Putamen (tissue), 1 donor: ENCODE measurements around the gene SLC35G3.
"Not testable (repeated sequence)": the region's sequence is repeated elsewhere in the genome, so short reads cannot be mapped to it uniquely, and the experiment has no call there.

Experiments used
- DNase-seq: peaks from one replicate; pipeline ENCODE4 v3.0.0-alpha.2; 2016; ENCODE audit warnings: low spot score

The SLC35G3 gene

GRCh38 chr17:35194001-35194400 is at the start of gene SLC35G3:
Gene SLC35G3, minus strand, starts transcription at chr17:35194393. Its CDS starts 86 bp downstream, at chr17:35194307.
- DNase-seq = not testable (repeated sequence)

GRCh38 chr17:35243561-35244340 is 49.6 kb upstream of the SLC35G3 start:
- peak; percentile 3 for DNase-seq

GRCh38 chr17:35242805-35243560 is 48.8 kb upstream of the SLC35G3 start, which contains the start of gene SLFN5:
Gene SLFN5, plus strand, starts transcription at chr17:35243072. Its CDS starts 15,619 bp downstream, at chr17:35258691.
- peak; percentile 80 for DNase-seq

GRCh38 chr17:35242158-35242804 is 48.1 kb upstream of the SLC35G3 start:
- DNase-seq = no peak

GRCh38 chr17:35241520-35241919 is 47.3 kb upstream of the SLC35G3 start:
- no peak for DNase-seq

- no peak for DNase-seq
Observed at GRCh38 chr17:35240861-35241260, 46.7 kb upstream of the SLC35G3 start.

GRCh38 chr17:35239823-35240222 is 45.6 kb upstream of the SLC35G3 start:
- no peak for DNase-seq

- no peak for DNase-seq
Observed at GRCh38 chr17:35238821-35239220, 44.6 kb upstream of the SLC35G3 start.

GRCh38 chr17:35236821-35237220 is 42.6 kb upstream of the SLC35G3 start:
- no peak for DNase-seq

GRCh38 chr17:35235917-35236316 is 41.7 kb upstream of the SLC35G3 start:
- DNase-seq = no peak

- DNase-seq = no peak
Observed at GRCh38 chr17:35235289-35235688, 41.1 kb upstream of the SLC35G3 start.

GRCh38 chr17:35234315-35234714 is 40.1 kb upstream of the SLC35G3 start:
- not testable (repeated sequence) for DNase-seq

- DNase-seq = no peak
Observed at GRCh38 chr17:35229638-35230037, 35.4 kb upstream of the SLC35G3 start.

- DNase-seq = no peak
Observed at GRCh38 chr17:35227546-35227945, 33.4 kb upstream of the SLC35G3 start.

GRCh38 chr17:35224436-35224835 is 30.2 kb upstream of the SLC35G3 start:
- no peak for DNase-seq

GRCh38 chr17:35222452-35222851 is 28.3 kb upstream of the SLC35G3 start:
- no peak for DNase-seq

- peak; percentile 1 for DNase-seq
Observed at GRCh38 chr17:35218915-35219314, 24.7 kb upstream of the SLC35G3 start.

- DNase-seq = no peak
Observed at GRCh38 chr17:35217107-35217506, 22.9 kb upstream of the SLC35G3 start.

- no peak for DNase-seq
Observed at GRCh38 chr17:35214631-35215273, 20.6 kb upstream of the SLC35G3 start.

- DNase-seq = no peak
Observed at GRCh38 chr17:35214192-35214591, 20.0 kb upstream of the SLC35G3 start.

- DNase-seq = no peak
Observed at GRCh38 chr17:35213412-35213940, 19.3 kb upstream of the SLC35G3 start.

- no peak for DNase-seq
Observed at GRCh38 chr17:35212668-35213067, 18.5 kb upstream of the SLC35G3 start.
